NCI-H345 (cell line): ENCODE results near the gene NECTIN1.

Experiments used
- DNase-seq: peaks from one replicate; lab custom pipeline; 2025; lab: John Stamatoyannopoulos, UW

The NECTIN1 gene

DNA sequence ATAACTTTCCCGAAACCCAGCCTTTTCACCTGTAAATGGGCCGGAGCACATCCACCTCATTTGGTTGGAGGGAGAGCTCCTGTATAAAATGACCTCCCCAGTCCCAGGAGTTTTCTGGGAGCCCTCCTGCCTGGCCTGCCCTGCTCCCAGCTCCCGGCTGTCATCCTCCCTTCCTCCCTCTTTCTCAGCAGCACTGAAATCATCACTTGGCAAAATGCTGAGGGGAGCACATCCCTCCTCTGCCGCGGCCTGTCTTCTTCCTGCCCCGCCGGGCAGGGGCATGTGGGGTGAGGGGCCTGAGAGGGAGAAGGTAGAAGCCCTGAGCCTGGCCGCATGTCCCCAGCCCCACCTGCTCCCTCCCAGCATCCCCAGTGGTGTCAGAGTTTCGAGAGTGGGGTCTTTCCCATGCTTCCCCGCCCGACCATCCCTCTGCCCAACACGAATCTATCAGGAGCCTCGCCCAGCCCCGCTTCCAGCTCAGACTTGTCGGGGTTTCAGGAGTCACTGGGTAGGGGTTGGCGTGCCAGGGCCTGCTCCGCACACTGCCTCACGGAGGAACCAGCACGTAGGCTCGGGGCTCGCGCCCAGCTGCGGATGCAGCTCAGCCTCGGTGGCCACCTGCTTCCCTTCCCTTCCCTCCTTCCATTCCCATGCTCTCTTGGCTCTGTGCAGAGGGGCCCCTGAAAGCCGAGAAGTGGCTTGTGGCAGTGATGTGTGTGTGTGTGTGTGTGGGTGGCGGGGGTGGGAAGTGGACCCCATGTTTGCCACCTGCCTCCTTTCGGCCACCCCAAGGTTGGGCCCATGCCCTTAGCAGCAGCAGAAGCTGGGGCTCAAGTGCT, 37.1 kb downstream of the NECTIN1 start:
- DNase-seq: no peak

- no peak for DNase-seq
Measured at GRCh38 chr11:119691020-119691666, 37.9 kb downstream of the NECTIN1 start.

DNA sequence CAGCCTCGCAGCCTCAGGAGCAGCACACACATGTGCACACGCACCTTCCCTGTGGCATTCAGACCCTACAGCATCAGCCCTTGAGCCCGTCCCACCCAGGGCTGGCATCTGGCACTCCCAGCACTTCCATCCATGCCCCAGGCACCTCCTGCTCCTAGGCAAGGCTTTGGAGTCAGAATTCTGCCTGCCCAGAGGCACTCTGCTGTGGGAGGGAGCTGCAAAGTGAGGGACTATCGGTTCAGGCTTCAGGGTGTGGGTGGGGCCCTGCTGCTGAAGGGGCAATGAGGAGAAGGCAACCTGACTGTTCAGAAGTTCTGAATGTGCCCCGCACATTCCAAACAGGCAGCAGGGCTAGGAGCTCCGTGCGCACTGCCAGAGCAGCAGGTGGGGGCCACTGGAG, 39.7 kb downstream of the NECTIN1 start:
- DNase-seq: no peak

- no peak for DNase-seq
Measured at GRCh38 chr11:119688356-119688755, 40.6 kb downstream of the NECTIN1 start.

DNA sequence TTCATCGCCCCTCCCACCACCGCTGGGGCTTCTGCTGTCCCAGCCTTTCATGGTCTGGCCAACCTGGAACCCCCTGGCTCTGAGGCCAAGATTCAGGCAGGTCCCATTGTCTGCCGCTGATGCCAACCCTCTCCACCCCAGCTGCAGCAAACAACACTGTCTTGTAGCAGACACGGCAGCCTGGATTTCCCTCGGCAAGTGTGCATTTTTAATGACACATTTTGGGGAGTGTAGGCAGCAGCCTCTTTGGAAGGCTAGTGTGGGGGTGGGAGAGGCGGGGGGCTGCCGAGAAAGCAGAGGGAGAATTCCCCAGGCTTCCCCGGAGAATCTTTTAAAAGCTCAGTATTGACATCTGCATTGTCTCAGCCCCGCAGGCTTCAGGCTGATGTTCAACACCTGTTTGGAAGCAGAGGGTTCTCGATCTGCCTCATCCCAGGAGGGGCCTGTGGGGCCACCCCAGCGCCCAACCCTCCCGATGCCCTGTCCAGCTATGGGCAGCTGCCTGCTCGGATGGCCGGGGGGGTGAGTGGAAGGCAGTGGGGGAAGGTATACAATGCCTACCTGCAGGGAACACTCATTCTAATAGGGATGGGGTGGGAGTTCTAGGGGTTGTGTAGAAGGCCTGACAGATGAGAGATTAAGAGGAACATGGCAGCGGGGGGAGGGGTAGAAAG, 41.5 kb downstream of the NECTIN1 start:
- no peak for DNase-seq

GRCh38 chr11:119686177-119686882, 42.7 kb downstream of the NECTIN1 start:
- DNase-seq: no peak

DNA sequence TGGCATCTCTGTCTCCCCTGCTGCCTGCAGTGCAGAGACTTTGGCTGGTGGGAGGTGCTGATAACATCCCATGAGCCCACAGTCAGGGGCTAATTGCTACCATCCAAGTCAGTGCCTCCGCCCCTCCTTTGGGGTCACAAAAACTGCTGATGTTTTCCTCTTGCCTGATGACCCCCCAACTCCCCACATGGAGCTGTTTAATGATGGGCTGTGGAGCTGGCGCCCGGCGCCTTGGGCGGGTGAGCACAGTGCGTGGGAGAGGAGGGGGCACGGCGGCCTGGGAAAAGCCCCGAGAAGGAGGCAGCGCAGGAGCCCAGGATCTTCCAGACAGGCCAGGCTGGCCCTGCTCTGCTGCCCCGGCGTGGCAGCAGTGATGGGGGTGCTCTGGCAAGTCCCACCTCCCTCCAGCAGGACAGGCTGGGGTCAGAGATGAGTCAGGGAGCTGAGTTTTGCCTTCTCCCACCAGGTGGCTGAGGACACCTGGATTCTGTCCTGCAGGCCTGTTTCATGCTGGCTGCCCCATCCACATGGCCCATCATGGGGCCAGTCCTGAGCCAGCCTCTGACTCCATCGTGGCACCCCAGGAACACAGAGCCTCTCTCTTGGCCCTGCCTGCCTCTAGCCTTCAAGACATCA, 43.8 kb downstream of the NECTIN1 start:
- no peak for DNase-seq

DNA sequence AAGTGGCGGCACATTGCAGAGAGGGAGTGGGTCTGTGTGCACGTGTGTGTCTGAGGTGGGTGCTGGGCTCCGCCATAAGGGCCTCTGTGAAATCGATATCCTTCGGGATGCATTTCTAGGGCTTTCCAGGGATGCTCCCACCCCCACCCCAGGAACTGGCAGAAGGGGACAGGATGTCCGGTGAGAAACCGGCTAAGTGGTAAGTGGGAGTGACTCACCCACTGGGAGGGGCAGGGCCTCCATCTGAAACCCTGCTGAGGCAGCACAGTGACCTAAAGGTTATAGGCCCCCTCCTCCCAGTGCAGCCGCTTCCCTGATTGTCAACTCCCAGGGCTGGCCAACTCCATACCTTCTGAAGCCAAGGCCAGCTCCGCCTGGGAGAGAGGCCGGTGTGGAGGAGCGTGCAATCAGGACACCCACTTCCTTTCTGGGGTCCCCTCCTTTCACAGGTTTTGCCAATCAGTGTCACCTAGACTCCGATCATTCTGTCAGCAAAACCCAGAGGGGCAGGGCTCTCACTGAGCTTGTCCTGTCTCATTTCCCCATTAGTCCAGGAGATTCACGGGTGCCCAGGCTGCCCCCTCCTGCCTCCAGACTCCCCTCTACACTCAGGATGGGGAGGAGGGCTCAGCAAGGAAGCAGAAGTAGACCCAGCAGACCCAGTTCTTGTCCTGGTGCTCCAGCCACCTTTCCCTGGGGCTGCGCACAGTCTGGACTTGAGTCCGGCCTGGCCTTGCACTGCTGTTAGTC, 44.5 kb downstream of the NECTIN1 start:
- DNase-seq: no peak

DNA sequence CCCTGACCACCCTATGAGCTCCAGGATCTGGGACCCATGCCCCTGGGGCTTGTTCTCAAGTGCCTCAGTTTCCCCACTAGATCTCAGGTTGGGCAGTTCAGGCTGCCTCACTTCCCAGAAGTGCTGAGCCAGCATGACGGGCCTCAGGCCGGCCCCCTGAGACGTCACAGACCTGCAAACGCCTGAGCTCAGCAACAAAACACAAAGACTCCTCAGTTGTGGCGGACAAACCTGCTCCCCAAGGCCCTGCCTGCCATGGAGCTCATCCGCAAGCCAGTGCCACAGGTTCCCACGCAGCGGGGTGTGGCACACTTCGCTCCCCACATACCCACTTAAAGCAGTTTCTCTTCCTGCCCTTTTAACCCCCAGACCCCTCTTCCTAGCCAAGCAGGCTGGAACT, 45.2 kb downstream of the NECTIN1 start:
- DNase-seq: no peak

DNA sequence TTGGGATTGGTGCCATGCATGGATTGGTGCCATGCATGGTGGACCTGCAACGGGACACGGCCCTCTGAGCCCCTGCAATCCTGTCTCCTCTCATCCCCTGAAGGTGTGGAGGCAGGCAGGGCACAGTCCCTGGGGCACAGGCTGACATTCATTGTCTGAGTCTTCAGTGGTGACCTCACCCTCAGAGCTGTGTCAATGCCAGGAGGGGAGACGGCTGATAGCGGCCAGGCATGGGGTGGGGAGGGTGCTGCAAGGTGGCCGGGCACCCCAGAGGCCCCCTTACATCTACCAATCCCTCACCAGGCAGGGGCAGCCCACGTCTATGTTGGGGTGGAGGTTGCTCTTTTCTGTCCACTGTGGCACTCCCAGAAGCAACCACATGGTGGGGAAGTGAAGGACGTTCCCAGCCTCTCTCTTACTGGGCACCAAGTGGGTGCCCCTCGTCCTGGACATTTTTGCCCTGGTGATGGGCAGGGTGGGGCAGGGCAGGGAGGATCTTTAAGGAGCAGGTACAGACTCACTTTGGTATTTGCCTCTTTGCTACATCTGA, 47.6 kb downstream of the NECTIN1 start:
- no peak for DNase-seq

- no peak for DNase-seq
Measured at GRCh38 chr11:119680541-119681360, 48.2 kb downstream of the NECTIN1 start.

GRCh38 chr11:119679346-119679745, 49.7 kb downstream of the NECTIN1 start:
- DNase-seq: no peak

DNA sequence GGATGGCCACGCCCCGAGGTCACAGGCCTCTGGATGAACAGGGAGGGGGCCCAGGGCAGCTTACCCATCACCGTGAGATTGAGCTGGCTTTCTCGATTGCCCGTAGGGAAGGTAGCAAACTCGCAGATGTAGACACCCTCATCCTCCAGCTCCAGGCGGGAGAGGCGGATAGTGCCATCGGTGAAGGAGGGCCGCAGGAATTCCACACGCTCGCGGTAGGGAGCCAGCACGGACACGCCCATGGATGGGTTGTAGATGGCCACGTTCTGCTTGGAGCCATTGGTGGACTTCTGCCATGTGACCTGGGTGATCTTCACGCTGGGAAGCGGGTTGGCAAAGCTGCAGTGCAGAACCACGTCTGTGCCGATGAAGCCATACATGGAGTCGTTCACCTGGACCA, 50.6 kb downstream of the NECTIN1 start:
- DNase-seq: no peak

DNA sequence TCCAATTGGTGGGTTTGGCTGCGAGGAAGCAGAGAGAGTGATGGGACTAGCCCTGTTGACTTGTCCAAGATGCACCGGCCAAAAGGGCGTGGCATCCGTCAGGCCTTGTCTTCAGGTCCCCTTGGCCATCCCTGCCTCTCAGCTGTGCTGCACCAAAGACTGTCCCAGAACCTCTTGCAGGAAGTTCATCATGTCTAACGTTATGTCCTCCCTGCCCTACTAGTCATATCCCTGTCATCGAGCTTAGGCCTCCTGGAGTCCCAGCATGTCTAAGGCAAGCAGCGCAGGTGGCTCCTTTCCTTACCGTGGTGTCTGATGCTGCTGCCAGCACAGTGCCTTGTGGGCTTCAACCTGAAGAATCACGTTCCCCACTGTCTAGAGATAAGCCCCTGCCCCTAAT, 51.2 kb downstream of the NECTIN1 start:
- no peak for DNase-seq

DNA sequence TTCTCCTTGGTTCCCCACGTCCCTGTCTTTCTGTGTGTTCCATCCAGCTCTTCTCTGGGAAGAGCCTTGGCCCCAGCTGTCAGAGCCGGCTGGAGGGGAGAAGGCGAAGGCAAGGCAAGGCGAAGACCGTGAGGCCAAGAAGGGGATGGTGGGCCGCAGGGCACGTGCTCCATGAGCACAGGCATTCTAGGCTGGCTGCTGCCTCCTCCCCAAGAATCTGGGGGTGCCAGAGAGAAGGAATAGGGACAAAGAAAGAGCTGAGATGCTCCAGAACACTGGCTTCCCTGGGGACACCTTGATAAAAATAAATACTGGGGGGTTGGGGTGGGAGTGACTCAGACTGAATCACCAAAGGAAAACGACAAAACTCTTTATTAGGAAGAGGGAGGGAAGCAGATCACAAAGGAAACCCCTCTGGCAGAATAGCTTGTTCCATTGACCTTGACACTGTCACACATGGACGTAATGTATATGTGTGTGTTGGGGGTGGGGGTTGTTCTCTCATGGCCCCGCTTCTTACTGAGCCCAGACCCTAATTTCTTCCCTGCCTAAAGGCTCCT, 52.5 kb downstream of the NECTIN1 start:
- no peak for DNase-seq

GRCh38 chr11:119673759-119674336, 55.2 kb downstream of the NECTIN1 start:
- no peak for DNase-seq

GRCh38 chr11:119673052-119673758, 55.8 kb downstream of the NECTIN1 start:
- DNase-seq: no peak

GRCh38 chr11:119672597-119672996, 56.4 kb downstream of the NECTIN1 start:
- no peak for DNase-seq

DNA sequence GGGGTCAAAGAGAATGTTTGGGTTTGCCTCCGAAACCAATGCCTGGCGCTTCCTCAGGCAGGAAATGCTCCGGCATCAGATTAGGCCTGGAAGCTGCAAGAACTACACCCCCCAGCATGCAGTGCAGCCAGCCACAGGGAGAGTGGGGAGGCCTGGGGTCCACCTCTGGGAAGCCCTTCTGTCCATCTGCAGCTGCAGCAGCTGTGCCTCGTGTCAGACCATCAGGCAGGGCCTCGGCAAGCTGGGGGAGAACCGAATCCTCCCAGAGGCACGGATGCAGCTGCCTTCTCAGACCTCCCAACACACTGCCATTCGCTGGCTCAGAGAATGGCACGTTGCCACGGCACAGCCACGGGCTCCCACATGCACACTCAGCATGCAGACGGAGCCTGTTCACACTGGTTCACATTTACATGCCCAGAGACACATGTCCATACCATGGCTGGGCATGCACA, 57.4 kb downstream of the NECTIN1 start:
- no peak for DNase-seq
